GM18508 (cell line): ENCODE measurements around the gene TNNI3K.

Experiments used
- ATAC-seq: cut with Tn5 transposase; IDR thresholded peaks from one replicate; pipeline ENCODE4 v1.9.1; 2021; ENCODE audit warnings: moderate number of reproducible peaks; ENCODE audit not compliant: insufficient read depth, unreplicated experiment

The TNNI3K gene

GRCh38 chr1:74429580-74429979 is 194.4 kb downstream of the TNNI3K start:
- no peak for ATAC-seq

GRCh38 chr1:74430342-74430934 is 195.3 kb downstream of the TNNI3K start:
- no peak for ATAC-seq

GRCh38 chr1:74431531-74431930 is 196.3 kb downstream of the TNNI3K start:
- ATAC-seq: no peak

GRCh38 chr1:74432325-74432724 is 197.1 kb downstream of the TNNI3K start:
- no peak for ATAC-seq

- ATAC-seq: no peak
These were observed 199.1 kb downstream of the TNNI3K start for GRCh38 chr1:74434321-74434720.

GRCh38 chr1:74436078-74436477 is 200.9 kb downstream of the TNNI3K start:
- no peak for ATAC-seq

- ATAC-seq: no peak
These were observed 201.8 kb downstream of the TNNI3K start for GRCh38 chr1:74437035-74437434.

GRCh38 chr1:74452035-74452434 is 216.8 kb downstream of the TNNI3K start:
- no peak for ATAC-seq

- ATAC-seq: no peak
These were observed 218.1 kb downstream of the TNNI3K start for GRCh38 chr1:74453277-74453676.

GRCh38 chr1:74455390-74455789 is 220.2 kb downstream of the TNNI3K start:
- no peak for ATAC-seq

GRCh38 chr1:74457253-74457652 is 222.1 kb downstream of the TNNI3K start:
- ATAC-seq: no peak

- peak; percentile 83 for ATAC-seq
These were observed 228.3 kb downstream of the TNNI3K start for GRCh38 chr1:74463333-74463988.

GRCh38 chr1:74464037-74464436 is 228.8 kb downstream of the TNNI3K start:
- ATAC-seq: no peak

- ATAC-seq: no peak
These were observed 230.1 kb downstream of the TNNI3K start for GRCh38 chr1:74465193-74465681.

- no peak for ATAC-seq
These were observed 232.7 kb downstream of the TNNI3K start for GRCh38 chr1:74467786-74468377.

- no peak for ATAC-seq
These were observed 233.9 kb downstream of the TNNI3K start for GRCh38 chr1:74468982-74469603.

GRCh38 chr1:74470251-74470650 is 235.1 kb downstream of the TNNI3K start:
- ATAC-seq: no peak

GRCh38 chr1:74470936-74471335 is 235.7 kb downstream of the TNNI3K start:
- ATAC-seq: no peak

- ATAC-seq: no peak
These were observed 236.3 kb downstream of the TNNI3K start for GRCh38 chr1:74471470-74471869.

GRCh38 chr1:74474585-74474984 is 239.4 kb downstream of the TNNI3K start:
- ATAC-seq: no peak

GRCh38 chr1:74478979-74479378 is 243.8 kb downstream of the TNNI3K start:
- no peak for ATAC-seq
